GM19099 (cell line): ENCODE measurements around the gene ZBTB7C.

ENCODE experiments used
- POLR2A ChIP-seq: IDR thresholded peaks from 3 replicates; pipeline ENCODE4 v1.6.1; 2011; ENCODE audit warnings: low read depth; ENCODE audit not compliant: insufficient read length; ENCODE audit errors: extremely low read depth

Gene ZBTB7C

DNA sequence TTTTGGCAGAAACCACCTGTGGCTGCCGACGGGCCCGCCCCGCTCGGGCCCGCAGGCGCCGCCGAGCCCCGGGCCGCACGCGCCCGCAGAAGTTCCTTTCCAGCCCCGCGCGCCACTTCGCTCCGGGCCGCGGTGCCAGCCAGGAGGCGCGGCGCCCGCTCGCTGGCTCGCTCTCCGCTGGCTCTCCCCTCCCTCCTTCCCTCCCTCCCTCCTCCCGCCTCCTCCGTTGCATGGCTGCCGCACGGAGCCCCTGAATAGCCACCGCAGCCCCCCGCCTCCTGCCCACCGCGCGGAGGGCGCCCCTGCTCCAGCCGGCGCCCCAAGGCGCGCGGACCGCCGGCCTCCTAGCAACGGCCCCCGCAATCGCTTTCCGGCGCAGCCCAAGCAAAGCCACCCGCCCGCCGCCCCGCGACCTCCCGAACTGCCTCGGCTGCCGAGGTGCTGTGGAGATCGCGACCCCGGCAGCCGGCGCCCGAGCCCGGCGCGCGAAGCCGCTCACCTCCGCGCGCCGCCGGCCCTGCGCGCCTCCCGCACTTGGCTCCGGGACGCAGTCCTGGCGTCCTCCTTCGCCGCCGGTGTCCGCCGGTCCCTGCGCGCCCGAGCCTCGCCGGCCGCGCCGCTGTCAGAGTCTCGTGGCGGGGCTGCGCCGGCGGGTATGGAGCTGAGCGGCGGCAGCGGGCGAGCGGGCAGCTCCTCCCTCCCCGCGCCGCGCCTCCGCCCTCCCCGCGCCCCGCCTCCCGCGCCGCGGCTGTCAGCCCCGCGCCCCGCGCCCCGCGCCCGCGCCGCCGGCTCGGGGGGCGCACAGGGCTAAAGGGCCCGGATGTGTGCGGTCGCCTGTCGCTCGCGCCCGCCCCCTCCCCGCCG is at the start of gene ZBTB7C:
TSS of gene ZBTB7C (minus strand) at position 657 of the 864 bp plus-strand sequence.
- TF ChIP-seq POLR2A: no peak

DNA sequence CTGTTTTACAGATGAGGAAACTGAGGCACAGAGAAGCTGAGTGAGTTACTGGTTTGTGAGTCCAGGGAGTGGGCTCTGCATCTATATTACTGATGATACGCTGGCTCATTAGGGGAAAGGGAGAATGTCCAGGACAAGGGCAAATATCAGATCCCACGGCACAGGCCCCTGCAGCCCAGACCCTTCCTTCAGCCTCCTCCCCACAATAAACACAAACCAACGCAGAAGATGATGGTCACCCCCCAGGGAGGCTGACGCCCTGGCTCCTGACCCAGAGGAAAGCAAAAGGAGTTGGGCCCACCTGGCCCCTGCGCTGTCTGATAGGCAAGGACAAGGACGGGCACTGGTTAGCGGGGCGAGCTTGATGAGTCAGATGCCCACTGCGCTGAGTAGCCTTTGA is 47.7 kb upstream of the ZBTB7C start:
- no peak for TF ChIP-seq POLR2A

DNA sequence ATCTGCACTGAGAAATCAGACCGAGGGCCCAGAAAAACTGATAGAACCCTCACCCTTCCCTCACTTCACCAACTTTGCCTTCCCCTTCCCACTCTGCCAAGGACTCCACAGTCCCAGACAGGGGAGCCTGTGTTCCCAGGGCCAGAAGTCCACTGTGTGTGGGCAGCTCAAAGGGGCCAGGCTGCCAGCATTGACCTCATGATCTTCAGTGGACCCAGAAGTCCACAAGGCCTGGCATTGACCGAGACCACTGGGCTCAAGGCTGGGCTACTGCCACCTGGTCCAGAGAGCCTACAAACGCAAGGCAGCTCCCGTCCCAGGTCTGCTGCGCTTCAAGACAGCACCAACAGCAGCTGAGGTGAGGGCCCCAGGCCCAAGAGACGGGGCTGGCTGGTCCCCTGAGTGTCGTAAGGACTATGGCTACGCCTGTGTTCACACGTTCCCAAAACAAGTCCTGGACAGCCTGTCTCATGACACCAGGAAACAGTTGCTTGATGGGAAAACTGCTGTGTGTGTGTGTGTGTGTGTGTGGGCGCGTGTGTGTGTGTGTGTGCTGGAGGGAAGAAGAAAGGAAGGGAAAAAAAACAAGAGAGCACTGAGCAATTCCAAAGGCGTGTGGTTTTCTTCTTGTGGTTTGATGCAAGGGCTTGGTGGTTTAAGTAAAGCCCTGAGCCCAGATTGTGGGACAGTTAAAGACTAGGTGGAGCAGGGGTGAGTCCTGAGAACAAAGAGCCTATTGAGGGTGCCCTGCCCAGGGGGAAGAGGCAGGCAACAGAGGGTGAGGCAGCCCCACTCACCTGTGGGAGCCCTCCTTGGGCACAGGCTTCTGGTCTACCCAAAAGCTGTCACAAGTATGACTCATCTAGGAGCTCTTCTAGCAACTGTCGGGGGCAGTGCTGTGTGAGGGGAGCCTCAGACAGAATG is 46.6 kb upstream of the ZBTB7C start:
- TF ChIP-seq POLR2A: no peak

DNA sequence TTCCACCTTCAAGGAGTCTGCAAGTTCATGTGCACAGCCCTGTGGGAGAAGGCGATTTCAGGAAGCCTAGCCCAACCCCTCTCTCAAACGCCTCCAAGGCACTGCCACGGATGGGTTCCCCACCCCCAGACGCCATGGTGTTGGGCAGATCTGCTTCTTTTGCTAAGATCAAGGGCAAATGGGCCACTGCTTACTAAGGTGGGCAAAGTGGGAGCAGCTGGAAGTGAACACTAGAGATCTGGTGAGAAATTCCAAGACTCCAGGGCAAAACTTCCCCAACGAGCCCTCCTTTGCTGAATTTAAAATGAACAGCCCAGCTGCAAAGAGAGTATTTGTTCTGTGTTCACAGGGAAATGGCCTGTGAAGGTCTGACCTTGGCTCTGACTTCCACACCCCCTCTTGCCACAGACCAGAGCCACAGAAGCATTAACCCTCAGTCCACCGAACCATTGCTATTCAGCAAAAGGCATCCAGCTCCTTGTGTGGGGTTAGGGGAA is 45.1 kb upstream of the ZBTB7C start:
- no peak for TF ChIP-seq POLR2A

DNA sequence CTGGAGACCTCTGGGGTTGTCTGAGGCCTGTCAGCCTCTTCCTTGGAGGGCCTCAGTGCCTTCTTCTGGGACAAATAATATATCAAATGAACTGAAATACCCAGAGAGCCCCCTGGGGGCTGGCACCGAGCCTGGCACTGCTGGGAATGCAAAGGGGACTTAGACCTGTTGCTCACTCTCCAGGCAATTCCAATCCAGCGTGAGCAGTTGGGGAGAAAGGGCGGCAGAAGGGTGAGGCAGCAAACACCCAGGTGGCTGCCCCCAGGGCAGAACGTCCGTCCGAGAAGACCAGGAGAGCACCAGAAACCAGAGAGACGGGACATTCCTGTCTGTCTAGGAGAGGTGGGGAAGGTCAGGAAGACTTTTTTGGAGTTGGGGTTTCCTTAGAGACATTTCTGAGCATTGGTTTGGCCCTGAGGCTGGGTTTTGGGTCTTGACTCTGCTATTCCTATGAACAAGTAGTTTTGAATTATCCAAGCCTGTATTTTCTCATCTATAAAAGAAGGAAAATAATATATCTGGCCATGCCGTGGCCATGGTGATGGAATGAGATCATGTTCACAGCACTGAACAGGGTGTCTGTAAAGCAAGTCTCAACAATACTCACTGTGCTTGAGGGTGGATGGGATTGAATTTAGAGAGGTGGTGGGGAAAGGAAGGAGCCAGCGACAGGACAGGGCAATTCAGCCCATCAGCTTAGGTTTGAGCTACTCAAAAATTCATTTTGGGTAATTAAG is 44.3 kb upstream of the ZBTB7C start:
- no peak for TF ChIP-seq POLR2A

DNA sequence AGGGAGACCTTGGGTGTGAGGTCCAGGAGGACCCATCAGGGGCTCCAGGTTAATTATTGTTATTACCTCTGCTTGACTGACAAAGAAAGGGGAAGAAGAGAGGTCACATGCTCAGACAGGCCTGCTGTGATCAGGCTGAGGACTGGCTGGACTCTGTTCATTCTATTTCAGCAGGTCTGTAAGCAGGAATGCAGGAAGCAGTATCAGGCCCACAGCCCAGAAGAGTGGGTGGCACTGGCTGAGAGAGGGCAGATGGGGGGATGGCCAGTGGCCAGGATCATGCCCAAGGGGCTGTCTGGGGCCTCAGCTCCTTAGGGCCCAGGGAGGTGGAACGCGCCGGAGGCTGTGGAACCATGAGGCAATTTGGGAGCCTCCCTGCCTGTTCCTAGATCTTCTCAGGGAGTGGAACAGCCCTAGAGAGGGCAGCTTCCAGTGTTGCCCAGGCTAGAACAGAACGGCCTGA is 43.7 kb upstream of the ZBTB7C start:
- no peak for TF ChIP-seq POLR2A

DNA sequence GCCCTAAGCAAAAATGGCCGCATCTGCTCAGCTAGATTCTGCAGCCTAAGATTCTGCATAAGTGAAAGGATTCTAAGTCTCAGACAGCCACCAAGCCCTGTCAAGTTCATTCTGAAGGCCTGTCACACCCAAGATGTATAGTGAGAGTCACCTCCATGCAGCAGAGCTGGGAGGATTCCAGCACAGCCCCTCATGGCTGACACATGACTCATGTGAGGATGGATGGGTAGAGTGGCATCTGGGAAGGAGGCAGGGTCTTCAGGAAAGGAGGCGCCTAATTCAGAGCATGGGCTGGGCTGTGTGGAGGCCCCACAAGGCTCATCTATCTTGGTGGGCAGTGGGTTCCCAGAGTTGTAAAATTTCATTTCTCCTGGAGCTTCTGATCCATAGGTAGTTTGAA is 41.5 kb upstream of the ZBTB7C start:
- TF ChIP-seq POLR2A: no peak

DNA sequence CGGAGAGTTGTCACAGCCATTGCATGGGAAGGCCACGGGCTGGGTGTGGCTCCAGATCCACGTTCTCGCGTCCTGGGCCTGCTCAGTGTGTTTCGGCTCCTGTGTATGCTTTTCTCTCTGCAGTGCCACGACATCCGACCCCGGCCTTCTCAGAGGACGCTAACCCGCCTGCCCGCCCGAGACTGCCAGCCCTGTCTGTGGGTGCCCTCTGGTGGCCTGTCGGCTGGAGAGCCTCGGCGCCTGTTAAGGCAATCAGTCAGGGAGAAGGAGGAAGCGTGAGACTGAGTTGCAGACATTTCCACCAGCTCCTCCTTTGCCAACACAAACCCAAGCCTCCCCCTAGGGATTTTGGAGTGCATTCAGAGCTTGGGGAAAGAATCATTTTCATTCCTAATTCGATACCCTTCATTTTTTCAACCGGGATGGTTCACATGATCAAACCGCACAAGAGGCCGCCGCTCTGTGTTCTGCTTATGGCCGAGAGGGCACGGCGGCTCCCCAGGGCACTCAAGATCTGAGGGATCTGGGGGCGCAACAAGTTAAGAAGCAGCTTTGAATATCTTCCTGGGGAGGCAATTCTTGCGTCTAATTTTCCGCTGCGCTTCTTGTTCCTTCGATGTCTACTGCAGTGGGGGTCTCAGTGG is 37.5 kb upstream of the ZBTB7C start:
- no peak for TF ChIP-seq POLR2A

DNA sequence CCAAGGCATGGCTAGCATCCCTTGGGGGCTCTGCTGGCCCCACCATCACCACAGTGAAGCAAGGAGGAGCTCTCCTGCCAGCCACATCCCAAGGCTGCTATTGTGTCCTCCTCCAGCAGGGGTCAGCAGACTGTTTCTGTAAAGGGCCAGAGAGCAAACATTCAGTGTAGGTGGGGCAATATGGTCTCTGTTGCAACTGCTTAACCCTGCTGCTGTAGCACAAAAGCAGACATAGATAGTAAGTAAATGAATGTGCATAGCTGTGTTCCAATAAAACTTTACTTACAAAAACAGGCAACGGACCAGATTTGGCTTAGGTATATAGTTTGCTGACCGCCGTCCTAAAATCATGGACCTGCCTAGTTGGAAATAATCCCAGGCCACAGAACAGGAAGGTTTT is 36.4 kb upstream of the ZBTB7C start:
- no peak for TF ChIP-seq POLR2A

DNA sequence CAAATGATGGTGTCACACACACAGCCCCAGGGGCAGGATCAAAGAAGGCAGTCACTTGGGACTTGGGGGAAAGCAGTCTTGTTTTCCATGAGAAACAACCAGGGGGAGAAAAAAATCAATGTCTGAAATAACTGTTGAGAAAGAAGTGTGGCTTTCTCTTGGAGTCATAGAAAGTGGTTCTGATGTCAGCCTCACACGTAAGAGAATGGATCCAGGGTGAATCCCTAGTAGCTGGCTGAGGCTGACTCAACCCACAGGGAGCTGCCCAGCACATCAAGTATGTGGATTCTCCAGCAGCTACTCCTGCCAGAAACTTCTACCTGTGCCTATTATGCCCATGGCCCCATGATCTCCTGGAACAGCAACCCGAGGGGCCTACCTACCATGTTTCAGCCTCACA is 33.6 kb upstream of the ZBTB7C start:
- TF ChIP-seq POLR2A: no peak

DNA sequence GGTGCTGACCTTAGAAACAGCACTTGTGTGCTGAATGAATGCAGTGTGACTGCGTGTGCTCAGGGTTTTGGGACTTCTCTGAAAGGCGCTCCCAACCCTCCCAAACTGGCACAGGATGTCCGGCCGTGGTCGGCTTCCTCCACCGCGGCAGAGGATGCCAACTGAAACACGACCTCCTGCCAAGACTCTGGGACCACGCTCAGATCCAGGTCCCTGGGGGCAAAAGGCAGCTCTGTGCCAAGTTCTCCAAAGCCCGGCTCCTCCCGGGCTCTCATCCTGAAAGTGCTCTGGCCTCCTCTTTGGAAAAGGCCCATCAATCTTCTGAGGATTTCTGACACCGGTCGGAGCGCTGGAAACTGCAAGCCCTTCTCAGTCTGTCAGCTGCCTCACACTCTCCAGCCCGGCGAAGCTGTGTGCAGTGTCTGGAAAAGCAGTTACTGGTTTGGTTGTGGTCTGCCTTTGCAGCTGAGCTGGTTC is 32.3 kb upstream of the ZBTB7C start:
- no peak for TF ChIP-seq POLR2A

DNA sequence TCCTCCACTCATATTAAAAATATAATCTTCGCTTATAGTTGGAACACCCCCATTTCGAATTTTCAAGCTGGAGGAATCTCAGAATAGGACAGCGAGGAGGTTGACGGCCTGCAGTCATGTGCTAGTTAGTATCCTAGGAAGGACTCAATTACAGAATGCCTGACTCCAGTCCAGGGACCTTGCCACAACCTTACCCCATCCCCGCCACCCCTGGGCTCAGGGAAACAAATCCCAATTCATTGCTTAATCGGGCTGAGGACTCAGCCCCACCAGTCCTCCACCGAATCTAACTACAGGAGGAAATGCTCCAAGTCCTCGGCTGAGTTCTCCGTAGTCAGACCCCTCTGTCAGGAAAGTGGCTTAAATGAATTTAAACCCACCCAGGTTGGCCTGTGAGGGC is 31.7 kb upstream of the ZBTB7C start:
- TF ChIP-seq POLR2A: no peak

DNA sequence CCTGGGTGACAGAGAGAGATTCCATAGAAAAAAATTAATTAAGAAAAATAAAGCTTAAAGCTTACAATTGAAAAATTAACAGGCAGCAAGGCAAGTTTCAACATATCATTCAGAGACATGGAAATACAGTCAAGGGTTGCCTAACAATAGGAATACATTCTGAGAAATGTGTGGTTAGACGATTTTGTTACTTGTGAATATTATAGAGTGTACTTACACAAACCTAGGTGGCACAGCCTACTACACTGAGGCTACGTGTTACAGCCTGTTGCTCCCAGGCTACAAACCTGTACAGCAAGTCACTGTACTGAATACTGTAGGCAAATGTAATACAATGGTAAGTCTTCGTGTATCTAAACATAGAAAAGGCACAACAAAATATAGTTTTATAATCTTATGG is 27.7 kb upstream of the ZBTB7C start:
- no peak for TF ChIP-seq POLR2A

DNA sequence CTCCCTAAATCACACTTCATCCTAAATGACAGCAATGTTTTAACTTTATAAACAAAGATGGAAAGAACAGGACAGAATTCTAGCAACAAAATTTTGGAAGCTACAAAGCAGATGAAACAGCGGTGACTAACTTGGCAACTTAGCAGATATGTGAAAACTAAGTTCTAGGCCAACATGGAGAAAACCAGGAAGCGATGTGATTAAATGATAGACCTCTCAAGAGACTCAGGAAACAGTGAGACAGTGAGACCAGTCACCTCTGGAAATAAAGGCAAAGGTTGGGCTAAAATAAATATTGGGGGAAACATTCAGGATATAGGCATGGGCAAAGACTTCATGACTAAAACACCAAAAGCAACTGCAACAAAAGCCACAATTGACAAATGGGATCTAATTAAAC is 24.4 kb upstream of the ZBTB7C start:
- TF ChIP-seq POLR2A: no peak

DNA sequence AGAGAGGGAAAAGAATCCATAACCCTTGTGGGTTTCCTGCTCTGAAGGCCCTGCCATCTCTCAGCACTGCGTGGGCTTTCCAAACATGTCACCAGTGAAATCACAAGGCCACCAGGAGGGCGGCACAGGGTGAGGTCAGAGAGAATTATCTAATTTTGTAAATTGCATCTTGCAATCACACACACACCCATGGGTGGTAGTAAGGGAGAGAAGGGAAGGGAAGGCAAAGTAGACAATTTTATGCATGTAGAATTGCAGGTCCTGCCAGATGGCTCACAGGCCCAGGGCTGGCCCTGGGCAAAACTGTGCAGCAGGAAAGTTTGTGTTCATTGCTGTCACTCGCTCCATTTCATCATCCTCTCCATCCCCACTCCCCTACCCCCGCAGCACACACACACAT is 21.0 kb upstream of the ZBTB7C start:
- no peak for TF ChIP-seq POLR2A
